Sigmoid colon (tissue), 4 donors: ENCODE data around the gene CENPA.

Source experiments
- CTCF ChIP-seq, 4 experiments: fragments of 450-650 bp in 3 of 4; fragments of 200-600 bp in 1 of 4; IDR thresholded peaks; one replicate each; pipeline ENCODE4 v1.5.1; 2016 to 2019; ENCODE audit warnings: antibody characterized with exemption in 4 of 4, mild to moderate bottlenecking in 3 of 4, moderate library complexity in 2 of 4
- EP300 ChIP-seq, 4 donors: sonication (generic); formaldehyde crosslinking; IDR thresholded peaks; one replicate each; pipeline ENCODE4 v1.6.1; 2017; ENCODE audit warnings: antibody characterized with exemption in 4 of 4
- POLR2A ChIP-seq, 2 donors: fragments of 450-650 bp; IDR thresholded peaks; one replicate each; pipeline ENCODE4 v1.6.1; 2016; ENCODE audit warnings: antibody characterized with exemption in 2 of 2, mild to moderate bottlenecking in 2 of 2, moderate library complexity in 2 of 2
- POLR2AphosphoS5 ChIP-seq, 4 donors: sonication (generic); formaldehyde crosslinking; IDR thresholded peaks; one replicate each; pipeline ENCODE4 v1.6.1; 2017; ENCODE audit warnings: antibody characterized with exemption in 4 of 4

- TF ChIP-seq CTCF (IDR thresholded peaks at IDR 0.05) (no peak), POLR2AphosphoS5 (IDR thresholded peaks at IDR 0.05) (no peak), POLR2A (IDR thresholded peaks at IDR 0.05) (no peak), EP300 (IDR thresholded peaks at IDR 0.05) (no peak)
These were observed 17.1 kb upstream of the CENPA start for GRCh38 chr2:26768759-26769088.
